ENCODE results near the gene RNASEH1. TPM values are rescaled to one million over a fixed set of nuclear protein-coding genes. Genes with fewer than 3 reads are reported as not detected.
"Not testable (repeated sequence)": the region's sequence is repeated elsewhere in the genome, so short reads cannot be mapped to it uniquely, and the experiment has no call there.

RNASEH1 gene
- polyA plus RNA-seq, 4 donors: 17.3 to 18.7 (median 17.8) TPM

- no peak for DNase-seq (ENCODE audit: low read depth in 4 of 4, low spot score in 3 of 4)
Measured at GRCh38 chr2:3523551-3524041, 34.5 kb downstream of the RNASEH1 start.

GRCh38 chr2:3522961-3523421 lies 35.1 kb downstream of the RNASEH1 start:
- no peak for DNase-seq (ENCODE audit: low read depth in 4 of 4, low spot score in 3 of 4)

GRCh38 chr2:3520591-3520990 lies 37.5 kb downstream of the RNASEH1 start:
- no peak for DNase-seq (ENCODE audit: low read depth in 4 of 4, low spot score in 3 of 4)

DNA sequence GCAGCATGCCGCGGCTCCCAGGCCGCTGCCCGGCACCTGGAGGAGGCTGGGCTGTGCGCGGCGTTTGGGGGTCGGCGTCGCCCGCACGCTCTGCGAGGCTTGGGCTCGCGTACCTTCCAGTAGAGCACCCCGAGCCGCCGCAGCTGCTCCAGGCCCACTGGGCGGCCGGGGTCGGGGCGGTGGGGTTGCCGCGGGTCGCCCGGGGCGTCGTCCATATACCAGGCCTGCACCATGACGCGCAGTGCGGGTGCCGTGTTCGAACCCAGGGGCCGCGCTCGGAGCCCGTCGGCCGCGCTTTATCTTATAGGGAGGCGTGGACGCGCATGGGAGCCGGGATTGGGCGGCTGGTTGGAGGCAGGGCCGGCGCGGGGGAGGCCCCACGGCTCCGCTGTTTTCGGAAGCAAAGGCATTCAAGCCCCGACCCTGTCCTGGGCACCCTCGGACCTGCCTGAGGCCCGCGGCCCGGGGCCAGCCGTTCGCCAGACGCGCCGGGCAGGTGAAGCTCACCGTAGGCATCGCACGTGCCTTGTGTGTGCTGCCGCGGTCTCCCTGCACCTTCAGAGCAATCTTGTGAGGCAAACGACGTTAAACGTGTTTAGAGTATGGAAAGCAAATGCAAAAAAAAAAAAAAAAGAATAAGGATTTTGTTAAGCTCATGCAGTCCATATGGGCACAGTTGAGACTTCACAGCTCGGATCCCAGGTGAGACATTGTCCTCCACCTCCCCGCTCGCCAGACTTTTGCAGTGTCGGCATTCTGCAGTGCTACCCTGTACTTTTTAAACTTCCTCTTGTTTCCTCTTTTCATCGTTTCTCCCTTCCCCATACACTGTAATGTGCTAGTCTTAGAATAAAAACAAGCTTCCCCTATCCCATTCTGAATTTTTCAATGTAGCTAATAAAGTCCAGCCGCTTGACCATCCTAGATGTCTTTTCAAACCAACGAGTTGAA lies 38.6 kb downstream of the RNASEH1 start, which contains the start of gene ADI1:
ADI1 (minus strand) TSS at position 277 of the 951 bp plus-strand sequence; CDS start at position 233, 44 bp downstream.
- DNase-seq (ENCODE audit: low read depth in 4 of 4, low spot score in 3 of 4): peak in 2 of 4 donors; percentile 47 to 49

DNA sequence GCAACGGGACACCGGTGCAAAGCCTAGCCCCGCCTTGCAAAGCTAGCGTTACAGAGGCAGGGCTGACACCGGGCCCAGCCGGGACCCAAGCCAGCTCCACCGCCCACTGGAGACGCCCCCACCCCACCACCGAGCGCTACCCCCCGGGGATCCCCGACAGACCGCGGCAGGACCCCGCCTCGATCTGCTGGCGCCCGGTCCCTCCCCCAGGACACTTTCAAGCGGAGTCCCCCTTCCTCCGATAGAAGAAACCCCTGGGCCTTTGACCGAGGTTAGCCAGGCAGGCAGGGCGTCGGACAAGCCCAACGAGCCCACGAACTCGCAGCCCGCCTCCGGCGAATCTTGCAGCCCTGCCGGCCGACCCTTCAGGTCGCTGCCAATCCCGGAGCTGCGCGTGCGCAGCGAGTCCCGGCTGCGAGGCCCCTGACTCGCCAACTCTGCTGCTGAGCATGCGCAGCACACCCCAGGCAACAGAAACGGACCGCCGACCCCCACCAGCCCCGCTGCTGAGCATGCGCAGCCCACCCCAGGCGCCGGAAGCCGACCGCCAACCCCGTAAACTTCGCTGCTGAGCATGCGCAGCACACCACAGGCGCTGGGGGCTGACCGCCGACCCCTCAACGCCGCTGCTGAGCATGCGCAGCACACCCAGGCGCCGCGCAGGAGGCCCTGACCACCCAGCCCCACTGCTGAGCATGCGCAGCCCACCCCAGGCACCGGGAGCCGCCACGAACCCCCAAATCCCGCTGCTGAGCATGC lies 39.5 kb downstream of the RNASEH1 start:
- peak; percentile 96 to 99 (median 98) for DNase-seq (ENCODE audit: low read depth in 4 of 4, low spot score in 3 of 4)

- DNase-seq (ENCODE audit: low read depth in 4 of 4, low spot score in 3 of 4): no peak
Measured at GRCh38 chr2:3517948-3518495, 40.1 kb downstream of the RNASEH1 start.

- DNase-seq (ENCODE audit: low read depth in 4 of 4, low spot score in 3 of 4): no peak
Measured at GRCh38 chr2:3516831-3517230, 41.3 kb downstream of the RNASEH1 start.

- not testable (repeated sequence) for DNase-seq (ENCODE audit: low read depth in 4 of 4, low spot score in 3 of 4)
Measured at GRCh38 chr2:3515438-3515837, 42.7 kb downstream of the RNASEH1 start.

GRCh38 chr2:3513026-3513810 lies 44.9 kb downstream of the RNASEH1 start:
- no peak for DNase-seq (ENCODE audit: low read depth in 4 of 4, low spot score in 3 of 4)

DNA sequence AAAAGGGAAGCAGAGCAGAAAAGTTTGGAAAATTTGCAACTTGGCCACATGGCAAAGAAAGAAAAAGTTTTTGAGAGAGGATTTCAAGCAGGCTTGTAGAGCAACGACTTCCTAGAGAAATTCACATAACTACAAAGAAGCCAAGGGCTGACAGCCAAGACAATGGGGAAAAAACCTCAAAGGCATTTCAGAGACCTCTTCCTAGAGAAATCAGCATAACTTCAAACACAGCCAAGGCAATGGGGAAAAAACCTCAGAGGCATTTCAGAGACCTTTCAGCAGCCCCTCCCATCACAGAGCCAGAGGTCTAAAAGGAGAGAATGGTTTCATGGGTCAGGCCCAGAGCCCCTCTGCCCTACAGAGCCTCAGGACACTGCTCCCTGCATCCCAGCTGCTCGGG lies 46.0 kb downstream of the RNASEH1 start:
- no peak for DNase-seq (ENCODE audit: low read depth in 4 of 4, low spot score in 3 of 4)

DNA sequence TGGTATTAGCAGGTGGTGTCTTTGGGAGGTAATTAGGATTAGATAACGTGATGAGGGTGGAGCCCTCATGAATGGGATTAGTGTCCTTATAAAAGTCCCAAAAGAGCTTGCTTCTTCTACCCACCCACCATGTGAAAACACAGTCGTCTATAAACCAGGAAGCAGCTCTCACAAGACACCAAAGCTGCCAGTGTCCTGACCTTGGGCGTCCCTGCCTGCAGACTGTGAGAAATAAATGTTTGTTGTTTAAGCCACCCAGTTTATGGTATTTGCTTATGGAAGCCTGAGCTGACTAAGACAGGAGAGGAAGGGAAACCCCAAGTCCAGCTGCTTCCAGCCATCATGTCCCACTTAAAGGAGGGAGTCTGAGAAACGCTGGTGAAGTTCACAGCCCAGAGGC lies 52.4 kb downstream of the RNASEH1 start:
- DNase-seq (ENCODE audit: low read depth in 4 of 4, low spot score in 3 of 4): no peak

- DNase-seq (ENCODE audit: low read depth in 4 of 4, low spot score in 3 of 4): no peak
Measured at GRCh38 chr2:3504741-3505140, 53.4 kb downstream of the RNASEH1 start.

- no peak for DNase-seq (ENCODE audit: low read depth in 4 of 4, low spot score in 3 of 4)
Measured at GRCh38 chr2:3503483-3503882, 54.6 kb downstream of the RNASEH1 start.

DNA sequence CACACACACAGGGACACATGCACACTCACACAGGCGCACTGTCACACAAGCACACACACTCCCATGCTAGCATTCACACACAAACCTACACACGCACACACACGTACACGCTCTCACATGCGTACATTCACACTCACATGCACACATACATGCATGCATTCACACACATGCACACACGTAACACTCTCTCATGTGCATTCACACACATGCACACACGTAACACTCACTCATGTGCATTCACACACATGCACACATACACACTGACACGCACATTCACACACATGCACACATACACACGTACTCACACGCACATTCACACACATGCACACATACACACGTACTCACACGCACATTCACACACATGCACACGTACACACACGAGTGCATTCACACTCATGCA lies 55.1 kb downstream of the RNASEH1 start:
- DNase-seq (ENCODE audit: low read depth in 4 of 4, low spot score in 3 of 4): no peak

DNA sequence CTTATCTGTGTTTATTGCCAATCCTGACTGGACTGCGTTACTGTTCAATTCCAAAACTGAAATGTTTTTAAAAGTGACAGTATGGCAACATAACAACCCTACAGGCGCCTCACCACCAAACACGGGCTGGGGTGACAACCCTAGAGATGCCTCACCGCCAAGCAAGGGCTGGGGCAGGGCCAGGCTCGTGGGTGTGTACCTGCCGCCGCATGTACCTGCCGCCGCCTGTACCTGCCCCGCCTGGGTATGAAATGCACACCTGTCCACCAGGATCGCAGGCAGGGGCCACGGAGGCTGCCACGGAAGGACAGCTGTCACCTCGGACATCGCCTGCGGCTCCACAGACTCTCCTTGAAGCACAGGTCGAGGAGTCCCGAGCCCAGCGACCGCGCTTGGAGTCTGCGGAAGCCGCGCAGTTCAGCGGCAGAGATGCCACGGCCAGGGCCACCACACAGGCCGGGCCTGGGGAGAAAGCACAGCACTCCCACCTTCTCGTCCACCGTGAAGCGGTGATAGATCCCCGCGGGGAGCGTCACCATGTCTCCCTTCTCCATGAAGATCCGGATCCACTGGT lies 57.7 kb downstream of the RNASEH1 start:
- DNase-seq (ENCODE audit: low read depth in 4 of 4, low spot score in 3 of 4): no peak

DNA sequence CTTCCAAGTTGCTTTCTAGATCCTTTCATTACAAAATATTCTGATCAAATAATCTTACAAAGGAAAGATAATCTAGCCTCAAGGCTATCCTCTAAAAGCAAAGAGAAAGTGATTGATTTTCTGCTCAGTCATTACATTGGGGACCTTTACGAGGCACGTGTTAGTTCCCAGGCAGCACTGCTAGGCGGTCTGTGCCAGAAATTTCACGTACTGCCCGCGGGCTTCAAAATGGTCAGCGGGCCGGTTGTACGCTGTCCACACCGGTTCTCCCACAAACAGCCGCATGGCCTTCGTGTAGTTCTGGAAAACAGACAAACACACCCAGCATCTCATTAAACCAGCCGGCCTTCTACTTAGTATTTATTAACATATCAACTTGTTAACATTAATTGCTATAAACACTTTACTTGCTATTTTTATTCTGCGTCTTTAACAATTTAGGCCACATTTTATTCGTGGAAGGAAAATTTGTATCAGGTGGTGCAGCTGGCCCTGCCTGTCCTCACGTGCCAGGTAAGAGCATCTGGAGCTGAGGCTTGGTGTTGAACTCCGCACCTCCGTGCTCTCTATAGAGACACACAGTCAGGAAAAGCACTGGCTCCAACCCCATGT lies 59.2 kb downstream of the RNASEH1 start:
- no peak for DNase-seq (ENCODE audit: low read depth in 4 of 4, low spot score in 3 of 4)

- not testable (repeated sequence) for DNase-seq (ENCODE audit: low read depth in 4 of 4, low spot score in 3 of 4)
Measured at GRCh38 chr2:3496708-3497080, 61.4 kb downstream of the RNASEH1 start.

Data from right renal pelvis (tissue), 4 donors.